Esophagus muscularis mucosa (tissue), 4 donors: ENCODE measurements around the gene HIVEP1.

Experiments
- CTCF ChIP-seq, 3 experiments: fragments of 200-600 bp in 2 of 3; fragments of 450-650 bp in 1 of 3; sonication (generic) in 2 of 3; IDR thresholded peaks; one replicate each; pipeline ENCODE4 v1.5.1; 2017 to 2019; ENCODE audit warnings: antibody characterized with exemption in 3 of 3, mild to moderate bottlenecking in 2 of 3, moderate library complexity in 1 of 3
- EP300 ChIP-seq: sonication (generic); formaldehyde crosslinking; IDR thresholded peaks from one replicate; pipeline ENCODE4 v1.6.1; 2017; ENCODE audit warnings: antibody characterized with exemption
- POLR2A ChIP-seq: fragments of 450-650 bp; IDR thresholded peaks from one replicate; pipeline ENCODE4 v1.6.1; 2017; ENCODE audit warnings: antibody characterized with exemption, moderate library complexity, mild to moderate bottlenecking, low read depth
- POLR2AphosphoS5 ChIP-seq, 2 donors: sonication (generic); formaldehyde crosslinking; IDR thresholded peaks; one replicate each; pipeline ENCODE4 v1.6.1; 2017; ENCODE audit warnings: antibody characterized with exemption in 2 of 2

- no peak for TF ChIP-seq CTCF (IDR thresholded peaks at IDR 0.05)
- TF ChIP-seq POLR2AphosphoS5 (IDR thresholded peaks at IDR 0.05) = no peak
- no peak for TF ChIP-seq EP300
- no peak for TF ChIP-seq POLR2A
Observed at GRCh38 chr6:12116978-12117377, 104.9 kb downstream of the HIVEP1 start.
